GM12874 (cell line): ENCODE measurements around the gene EVX2.

Source experiments
- TF ChIP-seq, protein P1 (sequence below): IDR thresholded peaks from 2 replicates; pipeline ENCODE4 v1.5.1; 2011; ENCODE audit warnings: low read depth, mild to moderate bottlenecking, control low read depth, low read length, moderate library complexity; ENCODE audit not compliant: insufficient read depth

Gene EVX2

DNA sequence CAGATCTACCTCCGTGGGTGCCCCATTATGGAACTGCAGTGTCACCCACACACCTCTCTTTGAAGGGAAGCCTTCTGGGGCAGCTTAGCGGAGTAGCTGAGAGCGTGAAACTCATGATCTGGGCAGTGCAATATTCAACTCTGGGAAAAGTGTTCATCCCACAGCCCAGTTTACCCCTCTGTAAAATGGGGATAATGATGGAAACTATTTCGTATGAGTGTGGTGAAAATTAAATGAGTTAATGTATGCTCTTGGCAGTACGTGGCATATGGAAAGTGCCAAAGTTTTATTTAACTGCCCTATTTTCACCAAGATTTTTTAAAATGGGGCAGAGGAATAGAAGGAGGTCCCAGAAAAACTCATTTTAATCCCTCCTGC is 11.5 kb downstream of the EVX2 start:
- TF ChIP-seq, protein P1, sequence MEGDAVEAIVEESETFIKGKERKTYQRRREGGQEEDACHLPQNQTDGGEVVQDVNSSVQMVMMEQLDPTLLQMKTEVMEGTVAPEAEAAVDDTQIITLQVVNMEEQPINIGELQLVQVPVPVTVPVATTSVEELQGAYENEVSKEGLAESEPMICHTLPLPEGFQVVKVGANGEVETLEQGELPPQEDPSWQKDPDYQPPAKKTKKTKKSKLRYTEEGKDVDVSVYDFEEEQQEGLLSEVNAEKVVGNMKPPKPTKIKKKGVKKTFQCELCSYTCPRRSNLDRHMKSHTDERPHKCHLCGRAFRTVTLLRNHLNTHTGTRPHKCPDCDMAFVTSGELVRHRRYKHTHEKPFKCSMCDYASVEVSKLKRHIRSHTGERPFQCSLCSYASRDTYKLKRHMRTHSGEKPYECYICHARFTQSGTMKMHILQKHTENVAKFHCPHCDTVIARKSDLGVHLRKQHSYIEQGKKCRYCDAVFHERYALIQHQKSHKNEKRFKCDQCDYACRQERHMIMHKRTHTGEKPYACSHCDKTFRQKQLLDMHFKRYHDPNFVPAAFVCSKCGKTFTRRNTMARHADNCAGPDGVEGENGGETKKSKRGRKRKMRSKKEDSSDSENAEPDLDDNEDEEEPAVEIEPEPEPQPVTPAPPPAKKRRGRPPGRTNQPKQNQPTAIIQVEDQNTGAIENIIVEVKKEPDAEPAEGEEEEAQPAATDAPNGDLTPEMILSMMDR = no peak

DNA sequence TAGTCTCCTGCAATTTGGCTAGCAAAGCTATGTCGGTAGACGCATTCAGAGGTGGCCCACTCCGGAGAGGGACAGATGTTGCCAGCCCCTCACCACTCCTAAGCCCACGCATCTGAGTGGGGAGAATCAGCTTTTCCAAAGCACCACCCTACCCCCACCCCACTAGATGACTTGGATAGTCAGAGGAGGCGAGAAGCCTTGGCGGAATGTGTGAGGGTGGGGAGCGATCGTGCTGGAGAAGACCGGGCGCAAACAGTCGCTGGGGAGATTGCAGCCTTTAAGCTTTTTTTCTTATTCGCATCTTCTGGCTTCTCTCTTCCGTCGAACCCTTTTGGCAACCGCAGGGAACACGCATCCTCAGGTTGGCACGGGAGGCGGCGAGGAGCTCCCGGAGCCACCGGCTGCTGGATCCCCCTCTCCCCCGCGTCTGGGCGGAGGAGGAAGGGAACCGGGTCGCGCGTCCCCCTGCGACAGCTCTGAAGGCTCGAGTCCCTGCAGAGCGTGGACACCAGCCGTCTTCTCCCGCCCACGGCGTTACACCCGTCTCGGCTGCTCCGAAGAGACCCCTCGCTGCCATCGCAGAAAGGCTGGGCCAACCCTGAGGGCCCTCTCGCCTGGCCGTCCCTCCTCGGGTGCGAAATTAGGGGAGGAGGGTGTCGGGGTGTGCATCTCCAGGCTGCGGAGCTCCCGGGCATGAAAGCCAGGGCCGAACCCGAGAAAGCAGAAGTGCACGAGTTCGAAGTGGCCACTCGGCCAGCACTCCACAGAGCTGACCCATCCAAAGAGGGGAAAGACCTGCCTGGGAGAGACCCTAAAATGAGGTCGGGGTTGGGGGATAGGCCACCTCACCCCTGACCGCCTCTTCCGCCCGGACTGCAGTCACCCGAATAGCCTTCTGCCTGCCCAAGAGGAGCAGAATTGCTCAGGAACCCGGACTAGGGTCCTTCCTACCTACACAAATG is 12.2 kb downstream of the EVX2 start:
- TF ChIP-seq, protein P1 = no peak

DNA sequence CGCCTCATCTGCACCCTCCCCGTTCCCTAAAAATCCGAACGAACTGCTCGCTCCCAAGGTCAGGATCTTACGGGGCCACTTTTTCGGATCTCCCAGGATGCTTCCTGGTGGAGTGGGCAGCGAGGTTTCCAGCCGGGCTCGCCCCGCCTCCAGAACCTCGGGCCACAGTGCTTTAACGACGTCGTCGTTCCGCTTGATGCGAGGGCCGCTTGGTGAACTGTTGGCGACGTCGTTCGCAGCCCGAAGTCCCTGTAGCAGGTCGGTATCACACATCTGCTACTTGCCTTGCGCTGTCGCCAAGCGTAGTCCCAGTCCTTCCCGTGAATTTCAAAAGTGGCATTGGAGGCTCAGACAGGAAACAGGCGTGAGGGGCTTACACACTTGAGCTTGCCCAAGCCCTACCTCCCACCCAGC is 15.3 kb downstream of the EVX2 start:
- TF ChIP-seq, protein P1 = no peak

DNA sequence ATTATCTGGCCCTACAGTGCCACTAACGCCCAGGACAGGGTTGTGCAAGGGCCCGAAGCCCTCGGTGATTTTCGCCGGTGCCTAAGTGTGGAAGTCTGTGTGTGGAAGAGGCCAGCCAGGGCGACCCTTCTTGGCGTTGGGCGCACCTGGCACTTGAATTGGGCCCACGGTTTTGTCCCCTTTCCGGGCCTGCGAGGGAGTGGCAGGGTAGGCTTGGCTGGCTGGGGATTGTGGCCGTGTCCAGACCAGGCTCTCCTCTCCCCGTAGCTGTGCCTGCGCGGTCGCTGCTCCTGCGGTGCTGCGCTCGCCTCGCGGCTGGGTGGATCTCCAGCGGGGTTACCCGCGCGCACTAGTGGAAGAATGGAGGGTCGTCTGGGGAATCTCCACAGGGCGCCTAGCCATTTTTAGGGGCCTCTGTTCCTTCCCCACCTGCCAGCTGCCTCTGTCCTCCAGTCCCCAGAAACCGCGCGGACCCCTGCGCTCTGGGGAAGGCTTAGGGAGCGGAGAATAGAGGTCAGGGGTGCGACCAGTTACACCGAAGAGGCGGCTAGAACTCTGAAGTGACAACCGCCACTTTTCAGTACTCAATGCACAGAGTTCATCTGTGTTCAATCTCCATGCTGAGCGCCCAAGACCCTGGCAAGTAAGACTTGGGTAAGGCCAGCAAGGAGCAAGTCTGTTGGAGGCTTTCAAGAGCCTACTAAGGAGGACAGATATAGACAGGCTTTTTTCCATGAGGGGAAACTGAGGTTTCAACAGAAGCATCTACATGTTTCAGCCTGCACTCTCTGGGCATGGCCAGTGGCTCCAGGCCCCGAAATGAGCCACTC is 16.0 kb downstream of the EVX2 start:
- TF ChIP-seq, protein P1 = no peak

DNA sequence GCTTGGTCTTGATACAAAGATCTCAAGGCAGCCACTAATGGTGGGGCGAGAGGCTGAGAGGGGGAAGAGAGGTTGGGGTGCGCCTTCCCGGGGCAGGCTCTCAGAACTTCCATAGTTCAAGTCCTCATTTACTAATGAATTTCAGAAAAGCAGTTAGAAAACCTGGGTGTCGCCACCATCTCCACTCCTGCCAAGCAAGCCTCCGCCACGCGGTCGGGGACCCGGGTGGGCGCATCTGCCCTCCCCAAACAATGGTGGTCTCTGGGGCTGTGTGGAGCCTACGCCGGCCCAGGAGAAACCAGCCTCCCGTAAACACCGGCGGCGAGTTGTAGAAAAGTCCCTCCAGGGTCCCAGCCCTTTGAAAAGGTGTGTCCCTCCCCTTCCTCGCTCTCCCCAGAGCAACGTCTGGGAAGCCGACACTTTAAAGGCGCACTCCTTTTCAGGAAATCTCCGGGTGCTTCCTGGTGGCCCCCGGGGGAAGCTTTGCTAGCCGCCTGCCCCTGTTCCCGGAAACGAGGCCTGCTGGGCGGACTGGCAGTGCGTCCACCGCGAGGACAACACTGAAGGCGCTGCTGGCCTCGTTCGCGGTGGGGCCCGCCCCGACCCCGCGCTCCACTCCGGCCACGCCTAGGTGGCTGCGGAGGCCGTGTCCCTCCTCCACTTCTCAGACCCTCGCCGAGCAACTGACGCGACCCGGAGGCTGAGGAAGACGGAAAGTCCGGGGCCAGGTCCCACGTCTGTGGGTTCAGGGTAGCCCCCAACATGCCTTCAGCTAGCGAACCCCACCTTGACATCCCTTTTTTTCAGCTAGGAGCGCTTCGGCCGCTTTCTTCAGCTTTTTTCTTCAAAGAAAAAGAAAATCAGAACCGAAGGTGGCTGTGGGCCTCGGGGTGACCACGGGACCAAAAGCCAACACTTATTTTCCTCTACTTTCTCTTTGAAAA is 16.8 kb downstream of the EVX2 start:
- TF ChIP-seq, protein P1 = no peak

DNA sequence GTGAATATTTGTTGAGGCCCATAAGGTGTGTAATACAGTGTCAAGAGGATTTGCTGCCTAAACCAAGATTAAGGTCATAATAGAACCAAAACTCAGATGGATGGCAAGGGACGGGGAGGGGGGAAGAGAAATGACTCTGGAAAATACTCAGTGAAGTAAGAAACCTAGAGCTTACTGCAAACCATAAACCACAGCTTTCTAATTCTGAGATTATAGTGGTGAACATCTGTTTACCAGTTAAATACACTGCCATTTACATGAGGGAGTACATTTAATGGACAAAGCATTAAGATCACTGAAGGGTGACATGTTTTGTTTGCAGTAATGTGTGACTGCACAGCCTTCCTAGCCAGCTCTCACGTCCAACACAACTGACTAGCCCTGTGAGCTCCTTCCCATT is 19.8 kb downstream of the EVX2 start:
- TF ChIP-seq, protein P1 = no peak

DNA sequence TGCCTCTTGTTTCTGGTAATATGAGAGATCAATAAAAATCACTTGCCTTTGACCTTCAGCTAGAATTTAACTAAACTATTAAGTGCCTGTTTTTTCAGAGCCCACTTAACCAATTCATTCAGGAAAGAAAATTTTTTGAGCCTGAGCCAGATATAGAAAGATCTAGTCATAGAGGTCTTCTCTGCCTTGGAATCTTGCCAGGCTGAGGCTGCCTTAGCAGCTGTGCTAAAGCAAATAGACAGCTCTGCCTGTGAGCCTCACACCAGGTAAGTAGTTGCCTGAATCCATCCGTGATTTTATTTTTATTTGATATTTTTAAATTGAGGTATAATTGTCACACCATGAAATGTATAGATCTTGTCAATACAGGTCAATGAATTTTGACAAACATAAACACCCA is 27.4 kb downstream of the EVX2 start:
- TF ChIP-seq, protein P1 = no peak
